Activated T-helper 1 cell treated with anti-CD3 and anti-CD28 coated beads, Interleukin-2, amount 50 U/mL, for 16 hours (primary cell): ENCODE measurements around the gene NLRP6.

Experiments
- DNase-seq, 2 donors: peaks; one replicate each; pipeline ENCODE4 v3.0.0-alpha.2; 2020; ENCODE audit warnings: low read depth in 1 of 2, low spot score in 1 of 2

The NLRP6 gene

DNA sequence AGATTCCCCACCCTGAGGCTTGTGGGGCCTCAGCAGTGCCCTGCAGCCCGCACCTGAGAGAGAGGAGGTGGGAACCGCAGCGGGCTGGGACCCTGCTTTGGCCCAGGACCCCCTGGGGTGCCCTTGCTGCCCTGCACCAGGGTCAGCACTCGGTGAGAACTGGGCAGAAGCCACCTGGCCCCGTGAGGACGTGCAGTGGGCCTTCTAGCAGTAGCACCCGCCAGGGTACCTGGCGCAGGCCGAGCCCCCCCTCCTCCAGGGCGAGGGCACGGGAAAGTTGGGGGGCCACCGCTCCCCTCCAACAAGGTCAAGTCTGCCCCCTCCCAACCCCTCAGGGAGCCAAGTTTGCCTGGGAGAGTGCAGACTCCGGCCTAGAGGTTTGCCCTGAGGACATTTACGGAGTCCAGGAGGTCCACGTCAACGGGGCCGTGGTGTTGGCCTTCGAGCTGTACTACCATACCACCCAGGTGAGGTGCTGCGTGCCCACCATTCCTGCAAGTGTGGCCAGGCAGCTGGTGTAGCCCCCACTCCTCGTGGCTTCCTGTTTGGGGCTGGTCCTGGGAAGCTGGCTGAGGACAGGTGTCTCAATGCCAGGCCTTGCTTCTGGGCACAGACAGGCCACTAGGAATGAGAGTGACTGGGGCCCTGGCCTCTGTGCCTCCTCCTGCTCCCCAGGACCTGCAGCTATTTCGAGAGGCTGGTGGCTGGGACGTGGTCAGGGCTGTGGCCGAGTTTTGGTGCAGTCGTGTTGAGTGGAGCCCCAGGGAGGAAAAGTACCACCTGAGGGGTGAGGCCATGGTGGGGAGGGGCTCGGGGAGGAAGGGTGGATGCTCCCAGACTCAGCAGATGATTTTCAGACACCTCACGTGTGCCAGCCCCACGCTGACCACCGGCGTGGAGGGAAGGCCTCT, 14.3 kb downstream of the NLRP6 start:
- DNase-seq, result no peak

DNA sequence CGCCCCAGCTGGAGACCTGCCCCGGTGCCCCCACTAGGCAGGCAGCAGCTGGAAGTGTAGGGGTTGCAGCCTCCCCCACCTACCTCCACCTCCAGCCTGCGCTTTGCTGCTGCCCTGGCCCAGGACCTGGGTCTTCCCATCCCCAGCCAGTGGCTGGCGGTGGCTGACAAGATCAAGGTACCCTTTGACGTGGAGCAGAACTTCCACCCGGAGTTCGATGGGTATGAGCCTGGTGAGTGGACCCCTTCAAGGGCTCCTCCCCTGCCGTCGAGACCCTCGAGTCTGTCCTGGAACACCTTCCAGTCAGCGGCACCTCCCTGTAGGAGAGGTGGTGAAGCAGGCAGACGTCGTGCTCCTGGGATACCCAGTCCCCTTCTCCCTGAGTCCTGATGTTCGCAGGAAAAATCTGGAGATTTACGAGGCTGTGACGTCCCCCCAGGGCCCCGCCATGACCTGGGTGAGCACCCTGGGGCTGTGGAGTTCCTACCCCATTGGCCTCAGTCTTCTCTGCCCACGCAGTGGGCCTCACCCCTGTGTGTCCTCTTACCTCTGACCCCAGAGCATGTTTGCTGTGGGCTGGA, 15.2 kb downstream of the NLRP6 start:
- no peak for DNase-seq

DNA sequence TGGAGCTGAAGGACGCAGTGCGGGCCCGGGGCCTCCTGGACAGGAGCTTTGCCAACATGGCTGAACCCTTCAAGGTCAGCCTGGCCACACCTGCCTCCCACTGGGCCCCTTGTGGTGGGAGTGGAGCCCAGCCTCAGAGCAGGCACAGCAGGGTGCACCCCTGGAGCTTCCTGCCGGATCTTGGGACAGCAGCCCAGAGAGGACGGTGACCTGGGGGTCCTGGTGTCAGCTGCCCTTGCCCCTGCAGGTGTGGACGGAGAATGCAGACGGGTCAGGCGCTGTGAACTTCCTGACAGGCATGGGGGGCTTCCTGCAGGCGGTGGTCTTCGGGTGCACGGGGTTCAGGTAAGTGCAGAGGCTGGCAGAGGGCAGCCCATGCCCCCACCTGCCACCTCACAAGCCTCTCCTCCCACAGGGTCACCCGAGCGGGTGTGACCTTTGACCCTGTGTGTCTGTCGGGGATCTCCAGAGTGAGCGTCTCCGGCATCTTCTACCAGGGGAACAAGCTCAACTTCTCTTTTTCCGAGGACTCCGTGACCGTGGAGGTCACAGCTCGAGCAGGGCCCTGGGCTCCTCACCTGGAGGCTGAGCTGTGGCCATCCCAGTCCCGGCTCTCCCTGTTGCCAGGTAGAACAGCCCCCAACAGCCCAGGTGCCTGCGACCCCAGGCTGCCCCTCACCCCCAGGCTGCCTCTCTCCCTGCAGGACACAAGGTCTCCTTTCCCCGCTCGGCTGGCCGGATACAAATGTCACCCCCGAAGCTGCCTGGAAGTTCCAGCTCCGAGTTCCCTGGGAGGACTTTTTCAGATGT, 15.8 kb downstream of the NLRP6 start:
- DNase-seq, result no peak

DNA sequence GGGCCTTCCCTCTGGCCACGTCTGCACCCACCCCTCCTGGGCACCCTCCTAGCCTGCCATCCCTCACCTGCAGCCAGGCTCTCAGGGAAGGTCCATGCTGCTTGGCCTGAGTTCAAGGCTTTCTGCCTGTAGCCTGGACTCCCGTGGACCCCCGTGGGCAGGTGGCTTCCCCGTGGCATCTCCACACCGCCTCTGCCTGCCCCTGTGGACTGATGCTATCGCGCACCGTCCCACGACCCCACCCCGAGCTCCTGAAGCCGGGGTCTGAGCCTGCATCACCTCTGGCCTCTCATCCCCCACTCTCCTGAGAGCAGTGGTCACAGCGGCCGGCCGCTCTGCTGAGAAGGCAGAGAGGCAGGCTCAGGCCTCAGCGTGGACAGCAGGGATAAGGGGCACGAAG, 16.6 kb downstream of the NLRP6 start:
- no peak for DNase-seq

DNA sequence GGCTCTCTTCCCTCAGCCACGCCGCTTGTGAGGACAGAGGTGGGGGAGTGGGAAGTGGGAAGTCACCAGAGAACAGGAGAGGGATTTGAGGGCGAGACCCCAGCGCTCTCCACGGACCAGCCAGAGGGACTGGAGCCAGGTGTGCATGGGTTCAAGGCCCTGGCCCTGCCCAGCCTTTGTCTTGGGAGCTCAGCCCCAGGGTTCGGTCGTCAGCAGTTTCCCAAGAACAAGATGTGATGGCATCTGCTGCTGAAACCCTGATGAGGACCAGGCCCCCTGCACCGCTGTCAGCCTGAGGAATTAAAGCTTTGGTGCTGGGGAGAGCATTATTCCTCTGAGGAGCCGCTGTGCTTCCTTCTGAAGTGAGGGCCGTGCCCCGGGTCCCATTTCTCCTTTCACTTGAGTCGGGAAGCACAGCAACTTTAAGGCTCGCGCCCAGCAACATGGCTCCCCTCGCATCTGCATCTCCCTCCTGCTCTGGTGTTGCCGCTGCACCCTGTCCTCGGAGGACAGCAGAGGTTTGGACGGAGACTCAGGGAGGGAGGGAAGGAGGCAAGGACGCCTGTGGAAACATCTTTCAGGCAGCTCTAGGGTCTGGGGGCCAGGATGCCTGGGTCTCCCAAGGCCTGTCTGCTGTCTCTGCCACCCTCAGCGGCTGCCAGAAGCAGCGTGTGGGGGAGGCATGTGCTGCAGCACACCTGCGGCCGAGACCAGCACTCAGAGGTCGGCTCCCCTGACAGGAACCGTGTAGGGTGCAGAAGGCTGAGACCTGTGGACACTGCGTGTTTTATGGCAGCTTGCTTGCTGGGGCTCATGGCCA, 17.4 kb downstream of the NLRP6 start:
- DNase-seq, result peak in 1 of 2 donors; percentile 2

DNA sequence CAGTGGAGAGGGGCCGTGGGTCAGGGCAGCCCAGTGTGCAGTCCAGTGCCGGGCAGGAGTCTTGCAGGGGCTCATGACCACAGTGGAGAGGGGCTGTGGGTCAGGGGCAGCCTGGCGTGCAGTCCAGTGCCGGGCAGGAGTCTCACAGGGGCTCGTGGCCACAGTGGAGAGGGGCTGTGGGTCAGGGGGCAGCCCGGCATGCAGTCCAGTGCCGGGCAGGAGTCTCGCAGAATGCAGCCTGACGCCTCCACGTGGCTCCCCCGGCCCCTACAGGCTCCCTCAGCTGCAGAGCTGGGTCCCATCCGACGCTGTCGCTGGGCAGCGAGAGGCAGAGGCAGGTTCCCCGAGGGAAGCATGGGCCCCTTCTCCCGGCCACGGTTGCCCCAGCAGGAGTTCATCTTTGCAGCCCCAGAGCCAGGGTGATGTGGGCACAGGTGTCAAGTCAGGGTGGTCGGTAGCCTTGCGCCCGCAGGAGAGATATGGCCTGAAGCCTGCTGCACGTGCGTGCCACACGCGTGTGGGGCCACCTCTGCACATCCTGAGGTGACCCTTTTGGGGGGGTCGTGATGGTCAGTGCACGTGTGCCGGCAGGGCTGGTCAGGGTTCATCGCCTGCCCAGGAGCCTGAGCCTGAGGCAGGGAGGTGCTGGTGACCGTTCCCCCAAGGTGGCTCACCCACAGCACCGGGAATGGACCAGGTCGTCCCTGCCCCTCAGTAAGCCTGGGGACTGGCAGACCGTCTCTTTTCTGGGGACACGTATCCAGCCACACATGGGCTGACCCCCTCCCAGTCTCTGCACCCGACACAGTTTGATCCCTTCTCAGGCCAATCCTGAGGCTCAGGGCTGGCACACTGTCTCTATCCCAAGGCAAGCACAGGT, 18.2 kb downstream of the NLRP6 start:
- peak in 1 of 2 donors; percentile 3 for DNase-seq

DNA sequence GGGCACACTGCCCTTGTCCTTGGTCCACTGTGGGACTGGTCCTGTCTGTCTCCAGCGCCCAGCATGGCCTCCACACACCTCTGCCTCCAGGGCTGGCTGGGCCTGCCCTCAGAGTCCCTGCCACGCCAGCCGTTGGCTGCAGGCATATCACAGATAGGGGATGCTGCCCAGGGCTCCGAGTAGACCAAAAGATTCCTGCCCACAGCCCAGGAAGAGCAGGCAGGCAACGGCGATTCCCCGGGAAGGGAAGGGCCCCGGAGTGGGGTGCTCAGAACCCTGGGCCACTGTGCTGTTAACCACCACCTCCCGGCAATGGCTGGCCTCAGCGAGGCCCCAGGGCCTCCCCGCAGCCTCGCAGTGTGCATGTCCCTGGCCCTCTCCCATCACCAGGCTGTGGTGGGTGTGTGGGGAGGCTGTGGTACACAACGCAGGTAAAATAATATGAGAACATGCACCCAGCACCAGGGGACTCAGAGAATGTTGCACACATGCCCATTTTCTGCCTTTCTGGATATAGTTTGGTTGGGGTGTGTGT, 18.9 kb downstream of the NLRP6 start:
- peak in 1 of 2 donors; percentile 1 for DNase-seq

DNA sequence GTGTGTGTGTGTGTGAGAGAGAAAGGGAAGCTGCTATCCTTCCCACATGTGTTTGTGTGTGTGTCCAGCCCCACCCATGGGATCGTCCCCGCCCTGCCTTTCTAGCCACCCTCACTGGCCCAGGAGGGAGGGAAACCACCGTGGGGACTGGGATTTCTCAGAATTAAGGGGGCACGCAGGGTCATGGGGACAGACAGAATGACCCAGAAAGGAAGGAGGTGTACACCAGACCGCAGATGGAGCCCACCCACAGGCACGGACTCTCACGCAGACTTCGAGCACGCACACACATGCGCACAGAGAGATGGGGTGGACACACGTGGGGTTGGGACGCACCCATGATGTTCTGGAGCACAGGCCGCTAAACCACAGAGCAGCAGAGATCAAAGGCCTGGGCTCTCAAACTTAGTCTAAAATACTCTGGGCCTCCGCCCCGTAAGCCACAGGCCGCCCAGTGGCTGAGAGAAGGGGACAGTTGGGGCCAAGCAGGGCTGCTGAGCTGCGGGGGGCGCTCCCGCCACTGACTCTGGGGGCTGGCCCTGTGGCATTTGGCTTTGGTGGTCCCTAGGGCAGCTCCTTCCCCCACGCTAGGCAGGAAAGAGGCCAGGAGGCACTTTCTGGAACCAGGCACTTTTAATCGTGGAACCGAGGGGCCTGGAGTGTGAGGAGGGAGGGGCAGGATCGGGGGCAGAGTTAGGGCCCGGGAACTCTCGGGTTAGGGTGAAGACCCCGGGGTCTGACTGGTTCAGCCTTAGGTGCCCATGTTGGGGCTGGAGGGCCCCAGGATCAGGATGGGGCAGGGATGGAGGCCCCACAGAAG, 19.6 kb downstream of the NLRP6 start:
- peak in 1 of 2 donors; percentile 6 for DNase-seq

DNA sequence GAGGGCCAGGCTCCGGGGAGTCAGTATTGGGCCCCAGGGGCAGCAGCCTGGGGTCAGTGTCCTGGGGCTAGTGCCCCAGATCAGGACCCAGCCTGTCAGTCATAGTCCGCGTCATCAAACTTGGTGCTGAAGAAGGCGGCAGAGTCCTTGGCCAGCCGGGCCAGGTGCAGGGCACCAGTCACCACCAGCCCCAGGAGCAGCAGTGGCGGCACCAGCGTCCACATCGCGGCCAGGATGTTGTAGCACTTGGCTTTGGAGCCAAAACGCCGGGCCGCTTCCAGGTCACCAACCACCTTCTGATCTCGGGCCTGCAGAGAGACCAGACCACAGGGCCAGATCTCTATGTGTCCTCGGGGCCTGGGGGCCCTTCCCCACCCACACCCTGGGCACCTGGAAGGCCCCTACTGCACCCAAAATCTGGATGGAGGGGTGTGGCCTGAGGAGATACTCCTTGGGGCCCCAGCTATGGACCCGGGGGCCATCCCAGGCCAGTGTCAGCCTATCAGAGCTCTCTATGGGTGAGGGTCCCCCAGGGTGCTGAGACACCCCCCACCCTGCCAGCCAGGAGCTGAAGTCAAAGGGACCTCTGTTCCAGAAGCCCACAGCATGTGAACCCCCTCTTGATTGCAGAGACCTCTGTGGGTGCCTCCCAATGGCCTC, 20.3 kb downstream of the NLRP6 start:
- no peak for DNase-seq

DNA sequence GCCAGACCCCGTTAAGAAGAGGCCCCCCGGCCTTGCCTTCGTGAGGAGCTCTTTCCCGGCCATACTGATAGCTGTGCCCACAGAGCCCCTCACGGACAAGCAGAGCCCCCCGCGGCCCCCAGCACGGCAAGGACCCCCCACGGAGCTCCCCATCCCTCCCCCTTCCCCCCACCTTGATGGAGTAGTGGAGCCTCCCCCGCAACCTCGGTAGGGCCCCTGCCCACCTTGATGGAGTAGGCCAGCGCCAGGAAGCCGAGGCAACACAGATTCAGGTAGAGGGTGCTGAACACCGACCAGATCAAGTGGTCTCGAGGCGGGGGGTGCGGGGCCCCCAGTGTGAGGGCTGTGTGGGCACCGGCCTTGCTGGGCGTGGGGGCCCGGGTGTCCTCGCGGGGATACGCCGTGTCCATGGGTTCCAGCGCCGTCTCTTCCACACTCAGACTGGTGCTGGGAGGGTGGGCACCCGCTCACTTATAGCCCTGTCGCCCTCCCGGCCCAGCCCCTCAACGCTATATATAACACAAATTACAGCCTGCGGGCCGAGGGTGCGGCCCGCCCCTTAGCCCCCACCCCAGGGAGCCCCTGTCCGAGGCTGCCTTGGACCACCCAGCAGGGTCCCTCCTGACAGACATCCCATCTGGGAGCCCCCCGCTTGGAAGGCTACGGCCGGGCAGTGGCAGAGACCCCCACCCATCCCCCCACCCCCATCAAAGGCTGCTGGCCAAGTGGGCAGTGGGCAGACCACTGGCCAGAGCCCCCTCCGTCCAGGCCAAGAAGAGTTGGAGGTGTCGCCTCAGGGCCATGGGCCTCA, 21.1 kb downstream of the NLRP6 start, which contains the start of gene IFITM5:
Gene IFITM5, minus strand, starts transcription at position 446 of the 811 bp plus-strand sequence. Its CDS starts 36 bp downstream, at position 410.
- DNase-seq, result no peak

DNA sequence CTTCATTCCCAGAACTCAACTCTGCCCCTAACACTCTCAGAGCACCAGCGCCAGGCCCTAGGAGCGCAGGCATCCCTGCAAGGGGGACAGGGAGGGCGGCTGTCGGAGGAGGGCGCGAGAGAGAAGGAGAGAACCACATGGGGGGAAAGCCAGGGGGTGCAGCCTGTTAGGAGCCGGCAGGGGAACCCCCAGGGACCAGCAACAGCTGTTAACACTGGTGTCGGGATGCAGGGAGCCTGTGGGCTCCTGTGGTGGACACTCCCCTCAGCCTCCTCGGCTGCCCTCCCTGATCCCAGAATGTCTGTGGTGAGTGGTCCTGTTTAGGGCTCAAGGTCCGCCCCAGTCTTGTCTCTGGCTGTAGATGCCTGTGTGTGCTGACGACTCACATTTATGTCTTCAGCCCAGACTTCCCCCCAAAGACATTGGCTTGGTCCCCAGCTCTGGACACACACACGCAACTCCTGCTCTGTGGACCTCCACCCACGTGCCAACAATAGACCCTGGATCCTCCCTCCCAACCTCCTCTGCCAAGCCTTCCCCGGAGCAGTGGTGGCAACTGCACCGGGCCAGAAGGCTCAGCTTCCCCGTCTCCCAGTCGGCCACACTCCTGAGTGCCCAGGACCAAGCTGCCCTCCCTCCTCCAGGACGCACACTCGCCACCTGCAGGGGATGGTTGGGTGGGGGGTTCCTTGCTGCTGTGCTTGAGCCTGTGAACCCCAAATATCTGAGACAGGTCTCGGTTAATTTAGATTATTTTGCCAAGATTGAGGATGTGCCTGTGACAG, 21.9 kb downstream of the NLRP6 start:
- no peak for DNase-seq

DNA sequence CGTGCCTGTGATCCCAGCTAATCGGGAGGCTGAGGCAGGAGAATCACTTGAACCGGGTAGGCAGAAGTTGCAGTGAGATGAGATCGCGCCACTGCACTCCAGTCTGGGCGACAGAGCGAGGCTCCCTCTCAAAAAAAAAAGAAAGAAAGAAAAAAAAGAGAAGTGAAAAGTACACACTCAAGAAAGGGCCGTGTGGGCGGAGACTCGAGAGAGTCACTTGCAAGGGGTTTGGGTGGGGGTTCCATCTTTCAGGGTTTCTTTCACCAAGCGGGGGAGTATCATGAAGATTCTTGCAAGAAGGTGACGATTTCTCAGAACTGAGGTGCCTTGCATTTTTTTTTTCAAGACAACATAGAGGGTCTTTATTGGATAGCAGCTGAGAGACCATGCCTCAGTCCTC, 25.2 kb downstream of the NLRP6 start:
- no peak for DNase-seq

DNA sequence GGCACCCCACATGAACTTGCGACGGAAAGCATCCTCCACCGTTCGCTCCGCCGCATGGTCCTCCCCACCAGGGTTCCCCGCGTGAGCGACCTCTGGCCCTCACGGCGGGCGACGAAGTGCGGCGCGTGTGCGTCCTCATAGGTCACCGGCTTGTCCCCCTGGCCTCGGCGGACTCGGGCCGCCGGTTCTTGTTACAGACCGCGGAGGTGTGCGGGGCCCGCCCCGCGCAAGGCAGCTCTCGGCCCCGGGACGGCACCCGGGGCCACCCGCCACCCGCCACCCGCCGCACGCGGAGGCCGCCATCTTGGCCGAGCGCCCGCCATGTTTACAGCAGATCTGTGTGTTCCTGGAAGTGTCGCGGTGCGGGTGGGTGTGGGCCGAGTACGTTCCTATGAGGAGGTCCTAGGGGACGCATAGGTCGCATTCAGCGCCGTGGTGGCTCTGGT, 25.9 kb downstream of the NLRP6 start:
- no peak for DNase-seq

DNA sequence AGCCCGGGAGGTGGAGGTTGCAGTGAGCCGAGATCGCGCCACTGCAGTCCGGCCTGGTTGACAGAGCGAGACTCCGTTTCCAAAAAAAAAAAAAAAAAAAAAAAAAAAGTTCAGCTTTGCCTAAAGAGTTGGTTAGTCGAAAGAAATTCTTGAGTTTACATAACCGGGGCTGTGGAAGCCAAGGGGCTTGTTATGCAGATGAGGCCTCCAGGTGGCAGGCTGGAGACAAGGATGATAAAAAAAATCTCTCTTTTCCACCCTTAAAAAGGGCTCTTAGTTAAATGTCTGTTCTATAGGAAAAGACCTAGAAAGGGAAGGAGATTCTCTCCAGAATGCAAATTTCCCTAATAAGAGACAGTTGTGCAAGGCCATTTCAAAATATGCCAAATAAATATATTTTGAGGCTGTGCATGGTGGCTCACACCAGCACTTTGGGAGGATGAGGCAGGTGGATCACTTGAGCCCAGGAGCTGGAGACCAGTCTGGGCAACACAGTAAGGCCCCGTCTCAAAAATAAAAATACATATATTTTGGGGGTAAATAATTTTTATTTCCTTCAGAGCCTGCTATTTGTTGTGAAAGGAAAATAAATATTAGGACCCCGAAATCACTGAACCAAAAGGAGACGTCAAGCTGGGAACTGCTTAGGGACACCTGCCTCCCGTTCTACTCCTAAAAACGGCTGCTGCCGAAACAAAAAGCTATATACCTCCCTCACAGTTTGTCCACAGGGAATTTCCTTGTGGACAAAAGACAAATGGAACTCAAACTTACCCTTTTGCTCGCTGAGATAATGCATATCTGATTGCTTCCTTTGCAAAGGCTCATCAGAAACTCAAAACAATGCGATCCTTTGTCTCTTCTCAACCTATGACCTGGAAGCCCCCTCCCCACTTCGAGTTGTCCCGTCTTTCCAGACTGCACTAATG, 27.0 kb downstream of the NLRP6 start:
- DNase-seq, result no peak

DNA sequence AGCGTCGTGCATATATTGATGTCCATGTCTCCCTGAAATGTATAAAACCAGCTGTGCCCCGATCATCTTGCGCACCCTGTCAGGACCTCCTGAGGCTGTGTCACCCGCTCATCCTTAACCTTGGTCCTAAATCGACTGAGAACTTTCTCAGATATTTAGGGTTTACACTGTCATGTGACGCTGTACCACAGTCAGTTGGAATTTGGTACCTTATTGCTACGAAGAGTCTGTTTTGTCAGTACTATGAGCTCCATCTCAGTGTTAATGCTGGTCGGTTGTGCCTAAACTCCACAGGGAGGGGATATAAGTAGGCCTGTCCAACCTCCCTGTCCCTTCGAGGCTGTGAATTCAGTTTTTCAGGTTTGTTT, 27.6 kb downstream of the NLRP6 start:
- DNase-seq, result no peak
